NCI-H345 treated with DMSO at 0.1 percent for 48 hours (cell line): Measurements from ENCODE around the gene REXO1.
"Not testable (repeated sequence)": the region's sequence is repeated elsewhere in the genome, so short reads cannot be mapped to it uniquely, and the experiment has no call there.

Experiments used
- DNase-seq: peaks from one replicate; lab custom pipeline; 2025; ENCODE audit not compliant: unreplicated experiment; lab: John Stamatoyannopoulos, UW

REXO1 gene

DNA sequence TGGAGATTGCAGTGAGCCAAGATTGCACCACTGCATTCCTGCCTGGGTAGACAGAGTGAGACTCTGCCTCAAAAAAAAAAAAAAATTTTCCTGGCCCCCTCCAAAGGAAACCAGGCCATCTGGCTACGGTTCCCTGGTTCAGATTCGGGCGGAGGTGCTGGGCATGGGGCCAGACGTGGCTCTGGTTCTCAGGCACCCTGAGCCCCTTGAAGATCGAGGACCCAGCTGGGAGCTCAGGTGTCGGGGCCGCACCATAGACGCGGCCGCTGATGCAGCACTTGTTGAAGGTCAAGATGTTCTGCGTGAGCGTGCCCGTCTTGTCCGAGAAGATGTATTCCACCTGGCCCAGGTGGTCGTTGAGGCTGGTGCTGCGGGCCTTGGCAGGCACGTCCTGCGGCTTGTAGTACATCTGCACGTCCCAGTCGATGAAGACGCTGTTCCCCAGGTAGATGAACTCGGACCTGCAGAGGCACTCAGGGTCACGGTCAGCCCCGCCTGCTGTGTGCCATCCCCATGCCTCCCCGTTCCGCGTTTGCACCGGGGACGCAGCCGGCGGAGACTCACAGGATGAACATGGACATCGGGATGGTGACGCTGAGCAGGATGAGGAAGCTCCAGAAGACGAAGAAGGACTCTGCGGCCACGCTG is 48.5 kb downstream of the REXO1 start:
- DNase-seq: no peak

DNA sequence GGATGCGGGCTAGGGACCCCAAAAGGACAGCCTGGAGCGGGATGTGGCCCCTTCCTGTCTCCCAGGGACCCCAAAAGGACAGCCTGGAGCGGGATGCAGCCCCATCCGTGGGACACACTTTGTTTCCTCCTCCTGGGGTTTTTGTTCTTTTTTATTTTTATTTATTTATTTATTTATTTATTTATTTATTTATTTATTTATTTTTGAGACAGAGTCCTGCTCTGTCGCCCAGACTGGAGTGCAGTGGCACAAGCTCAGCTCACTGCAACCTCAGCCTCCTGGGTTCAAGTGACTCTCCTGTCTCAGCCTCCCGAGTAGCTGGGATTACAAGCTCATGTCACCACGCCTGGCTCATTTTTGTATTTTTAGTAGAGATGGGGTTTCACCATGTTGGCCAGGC is 51.0 kb downstream of the REXO1 start:
- DNase-seq: not testable (repeated sequence)

DNA sequence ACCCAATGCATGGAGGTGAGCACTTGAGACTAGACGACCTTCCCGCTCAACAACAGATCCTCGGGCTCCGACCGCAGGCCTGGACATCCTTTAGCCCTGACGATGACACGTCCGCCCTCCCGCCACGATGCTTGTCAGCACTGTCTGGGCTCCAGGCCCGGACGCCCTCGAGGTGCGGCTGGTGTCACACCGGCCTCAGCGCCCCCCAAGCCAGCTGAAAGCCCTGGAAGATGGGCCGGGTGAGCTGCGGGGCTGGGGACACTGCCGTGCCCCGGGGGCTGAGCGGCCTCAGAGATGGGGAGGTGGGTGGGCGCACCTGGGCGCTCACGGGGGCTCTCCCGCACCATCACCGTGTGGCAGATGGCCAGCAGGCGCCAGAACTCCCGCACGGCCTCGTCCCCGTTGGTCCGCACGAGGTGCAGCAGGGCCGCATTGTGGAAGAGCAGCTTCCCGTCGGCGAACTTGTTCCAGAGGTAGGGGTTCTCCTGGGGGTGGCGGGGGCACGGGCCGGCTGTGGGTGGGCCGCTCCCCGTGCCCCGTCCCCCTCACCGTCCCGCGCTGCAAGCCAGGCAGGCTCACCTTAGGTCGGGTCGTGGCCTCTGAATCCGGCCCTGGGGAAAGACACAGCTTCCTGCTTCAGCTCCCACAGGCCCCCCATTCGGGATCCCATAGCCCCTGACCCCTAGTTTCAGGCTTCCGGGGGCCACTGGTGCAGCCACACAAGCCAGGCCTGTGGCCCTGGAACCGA is 51.7 kb downstream of the REXO1 start:
- no peak for DNase-seq

DNA sequence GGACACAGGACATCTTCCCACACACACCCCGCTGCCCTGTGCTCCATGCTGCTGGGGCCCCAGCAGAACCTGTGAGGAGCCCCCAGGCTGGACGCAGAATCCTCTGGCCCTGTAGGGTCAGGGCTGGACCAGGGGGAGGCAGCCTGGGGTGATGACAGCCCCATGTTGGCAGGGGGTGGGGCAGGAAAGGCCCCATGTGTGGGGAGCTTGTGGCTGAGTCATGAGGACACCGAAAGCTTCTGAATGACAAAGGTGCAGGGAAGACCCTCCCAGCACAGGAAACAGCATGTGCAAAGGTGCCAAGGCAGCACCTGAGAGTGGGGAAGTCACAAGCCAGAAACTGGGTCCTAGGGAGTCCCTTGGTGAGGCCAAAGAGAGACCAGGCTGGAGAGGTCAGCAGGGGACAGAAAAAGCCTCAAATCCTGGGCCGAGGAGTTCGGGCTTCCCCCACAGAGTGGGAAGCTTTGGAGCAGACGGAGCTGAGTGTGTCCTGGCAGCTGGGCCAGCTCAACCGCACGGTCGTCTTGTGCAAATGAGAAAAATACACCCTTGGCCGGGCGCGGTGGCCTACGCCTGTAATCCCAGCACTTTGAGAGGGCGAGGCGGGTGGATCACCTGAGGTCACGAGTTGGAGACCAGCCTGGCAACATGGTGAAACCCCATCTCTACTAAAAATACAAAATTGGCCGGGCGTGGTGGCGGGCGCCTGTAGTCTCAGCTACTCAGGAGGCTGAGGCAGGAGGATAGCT is 53.7 kb downstream of the REXO1 start:
- no peak for DNase-seq

DNA sequence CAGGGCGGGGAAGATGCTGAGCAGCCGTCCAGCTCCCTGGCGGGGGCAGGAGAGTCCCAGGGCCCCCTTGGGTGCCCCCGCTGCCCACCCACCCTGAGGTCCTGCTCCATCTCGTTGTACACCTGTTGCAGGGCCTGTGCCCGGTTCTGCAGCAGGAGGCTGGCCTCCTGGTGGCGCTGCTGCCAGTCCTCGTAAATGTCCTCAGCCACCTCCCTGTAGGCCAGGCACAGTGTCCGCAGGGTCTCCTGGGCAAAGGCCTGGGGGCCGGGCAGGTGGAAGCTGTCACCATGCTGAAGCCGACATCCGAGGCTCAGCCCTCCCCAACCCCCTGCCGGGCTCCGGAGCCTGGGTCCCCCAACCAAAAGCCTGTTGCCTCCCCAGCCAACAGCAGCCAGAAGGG is 56.4 kb downstream of the REXO1 start:
- no peak for DNase-seq

DNA sequence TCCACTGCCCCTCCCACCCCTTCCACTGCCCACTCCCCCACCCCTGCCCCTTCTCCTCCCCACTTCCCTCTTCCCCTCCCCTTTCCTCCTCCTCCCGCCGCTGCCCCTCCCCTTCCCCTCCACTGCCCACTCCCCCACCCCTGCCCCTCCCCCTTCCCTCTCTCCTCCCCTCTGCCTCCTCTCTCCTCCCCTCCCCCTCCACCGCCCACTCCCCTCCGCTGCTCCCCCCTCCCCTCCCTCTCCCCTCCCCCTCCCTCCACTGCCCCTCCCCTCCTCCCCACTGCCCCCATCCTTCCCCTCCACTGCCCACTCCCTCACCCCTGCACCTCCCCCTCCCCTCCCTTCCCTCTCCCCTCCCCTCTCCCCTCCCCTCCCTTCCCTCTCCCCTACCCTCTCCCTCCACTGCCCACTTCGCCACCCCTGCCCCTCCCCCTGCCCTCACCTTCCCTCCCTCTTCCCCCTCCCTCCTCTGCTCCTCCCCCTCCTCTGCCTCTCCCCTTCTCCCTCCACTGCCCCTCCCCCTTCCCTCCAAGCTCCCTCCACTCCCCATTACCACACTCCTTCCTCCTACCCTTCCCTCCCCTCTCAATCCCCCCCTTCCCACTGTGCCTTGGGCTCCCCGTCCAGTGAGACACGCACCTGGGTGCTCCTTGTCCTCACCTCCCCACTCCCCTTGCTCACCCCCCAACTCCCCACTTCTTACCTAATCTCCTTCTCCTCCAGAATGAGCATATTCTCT is 58.1 kb downstream of the REXO1 start:
- DNase-seq: no peak

DNA sequence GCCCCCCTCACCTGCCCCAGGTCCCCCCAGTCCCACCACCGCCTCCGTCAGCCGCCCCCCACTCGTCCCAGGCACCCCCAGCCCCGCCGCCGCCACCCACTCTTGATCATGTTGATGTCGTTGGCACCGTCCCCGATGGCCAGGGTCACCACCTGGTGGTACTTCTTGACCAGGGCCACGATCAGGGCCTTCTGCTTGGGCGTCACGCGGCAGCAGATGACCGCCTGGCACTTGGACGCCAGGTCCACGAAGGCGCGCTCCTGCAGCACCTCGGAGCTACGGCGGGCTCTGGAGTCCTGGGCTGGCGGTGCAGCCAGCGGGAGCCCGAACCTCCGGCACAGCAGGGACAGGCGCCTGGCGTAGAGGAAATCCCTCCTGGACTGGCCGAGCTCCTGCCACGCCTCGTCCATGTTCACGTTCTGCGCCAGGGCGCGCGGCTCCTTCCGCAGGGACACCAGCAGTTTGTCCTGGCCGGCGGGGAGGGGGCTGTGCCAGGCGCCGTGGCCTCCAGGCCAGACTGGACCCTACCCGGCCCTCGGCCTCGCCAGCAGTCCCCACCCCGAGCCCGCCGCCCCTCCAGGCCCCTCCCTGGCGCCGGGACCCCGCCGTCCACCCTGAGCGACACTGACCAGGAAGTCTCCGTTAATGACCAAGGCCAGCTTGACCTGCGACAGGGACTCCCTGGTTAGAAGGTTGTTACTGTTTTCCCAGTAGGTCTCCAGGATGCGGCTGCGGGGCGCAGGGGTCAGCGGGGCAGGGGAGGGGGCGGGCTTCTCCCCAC is 58.8 kb downstream of the REXO1 start:
- DNase-seq: no peak

DNA sequence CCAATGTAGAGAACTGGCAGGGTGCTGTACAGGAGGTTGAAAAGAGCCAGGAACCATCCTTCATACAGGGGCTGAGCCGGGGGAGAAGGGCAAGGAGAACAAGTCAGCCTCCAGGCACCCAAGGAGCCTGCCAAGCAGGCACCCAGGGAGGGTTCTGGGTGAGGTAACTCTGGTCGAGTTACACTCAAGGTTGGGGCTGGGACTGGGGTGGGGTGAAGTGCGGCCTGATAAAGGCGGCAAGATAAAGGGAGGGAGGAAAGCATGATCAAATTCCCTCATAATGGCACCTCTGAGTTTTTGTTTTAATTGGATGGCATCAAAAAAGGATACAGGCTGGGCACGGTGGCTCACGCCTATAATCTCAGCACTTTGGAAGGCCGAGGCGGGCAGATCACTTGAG is 61.2 kb downstream of the REXO1 start:
- no peak for DNase-seq

DNA sequence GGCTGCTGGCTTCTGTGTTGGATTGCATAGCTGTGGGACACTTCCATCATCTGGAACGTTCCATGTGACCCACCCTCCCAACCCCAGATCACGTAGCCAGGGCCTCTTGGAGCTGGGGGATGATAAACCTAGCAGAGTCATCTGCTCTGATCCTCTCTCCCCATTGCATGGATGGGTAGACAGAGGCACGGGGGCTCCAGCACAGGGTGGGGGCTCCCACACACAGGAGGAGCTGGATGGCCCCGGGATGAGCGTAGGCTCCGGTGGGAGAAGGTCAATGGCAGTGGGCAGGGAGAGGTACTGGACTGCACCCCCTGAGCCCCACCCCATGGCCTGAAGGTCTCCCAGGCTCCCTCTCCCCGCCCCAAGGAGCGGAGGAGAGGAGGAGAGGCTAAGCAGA is 61.6 kb downstream of the REXO1 start:
- DNase-seq: no peak

DNA sequence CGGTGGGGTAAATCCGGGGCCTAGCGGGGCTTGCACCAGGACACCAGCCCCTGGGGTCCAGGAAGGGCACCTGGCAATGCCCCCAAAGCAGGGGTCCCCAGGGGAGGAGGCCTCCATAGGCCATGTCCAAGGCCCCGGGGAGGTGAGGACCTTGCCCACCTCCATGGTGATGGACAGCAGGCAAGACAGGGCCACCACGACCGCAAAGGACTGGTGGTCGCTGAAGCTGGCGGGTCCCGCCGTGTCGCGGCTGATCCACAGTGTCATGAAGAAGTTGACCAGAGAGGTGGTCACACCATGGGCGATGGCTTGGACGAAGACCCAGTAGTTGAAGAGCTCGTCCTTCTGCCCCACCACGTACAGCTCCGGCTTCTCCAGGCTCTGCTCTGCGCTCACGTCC is 63.0 kb downstream of the REXO1 start:
- DNase-seq: no peak

DNA sequence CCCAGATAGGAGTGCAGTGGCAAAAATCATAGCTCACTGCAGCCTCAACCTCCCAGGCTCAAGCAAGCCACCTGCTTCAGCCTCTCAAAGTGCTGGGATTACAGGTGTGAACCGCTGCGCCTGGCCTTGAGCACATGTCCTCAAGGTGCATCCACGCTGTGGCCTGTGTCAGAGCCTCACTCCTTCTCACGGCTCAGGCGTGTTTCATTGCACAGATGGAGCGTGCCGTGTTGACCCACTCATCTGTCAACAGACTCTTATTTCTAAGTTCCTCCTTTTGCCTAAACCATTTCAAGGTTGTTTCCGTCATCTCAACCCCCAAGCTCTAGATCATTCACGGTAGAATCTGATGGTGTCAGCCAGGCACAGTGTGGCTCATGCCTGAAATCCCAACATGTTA is 64.4 kb downstream of the REXO1 start:
- no peak for DNase-seq

DNA sequence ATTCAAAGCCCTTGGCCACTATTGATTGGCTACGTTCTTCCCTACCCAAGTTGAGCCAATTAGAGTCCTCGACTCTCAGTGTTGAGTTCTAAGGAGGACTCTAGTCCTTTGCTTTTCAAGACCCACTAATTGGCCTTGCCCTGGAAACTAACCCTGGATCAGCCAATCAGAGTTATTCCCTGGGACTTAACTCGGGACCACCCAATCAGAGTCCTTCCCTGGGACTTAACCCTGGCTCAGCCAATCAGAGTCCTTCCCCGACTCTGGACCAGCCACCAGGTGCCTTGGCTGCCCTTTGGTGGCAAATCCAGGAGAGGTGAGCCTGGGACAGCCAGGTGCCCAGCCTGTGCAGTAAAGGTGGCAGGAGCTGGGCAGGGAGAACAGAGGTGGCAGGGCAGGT is 64.9 kb downstream of the REXO1 start:
- no peak for DNase-seq

DNA sequence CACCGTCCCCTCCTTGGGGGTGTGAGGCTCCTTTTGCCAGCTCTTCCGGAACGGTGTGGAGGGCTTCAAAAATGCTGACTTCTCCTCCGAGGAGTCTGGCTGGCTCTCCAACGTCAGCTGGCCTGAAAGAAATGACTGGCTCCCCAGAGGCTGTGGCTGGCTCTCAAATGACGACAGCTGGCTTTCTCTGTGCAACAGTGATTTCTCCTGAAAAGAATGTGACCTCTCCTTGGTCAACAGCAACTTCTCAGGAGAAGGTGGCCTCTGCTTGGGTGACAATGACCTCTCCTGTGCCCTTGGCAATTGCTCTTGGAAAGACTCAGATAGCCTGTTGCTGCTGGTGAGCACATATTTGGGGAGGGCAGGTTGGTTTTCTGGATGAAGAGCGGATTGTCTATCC is 65.8 kb downstream of the REXO1 start:
- no peak for DNase-seq

DNA sequence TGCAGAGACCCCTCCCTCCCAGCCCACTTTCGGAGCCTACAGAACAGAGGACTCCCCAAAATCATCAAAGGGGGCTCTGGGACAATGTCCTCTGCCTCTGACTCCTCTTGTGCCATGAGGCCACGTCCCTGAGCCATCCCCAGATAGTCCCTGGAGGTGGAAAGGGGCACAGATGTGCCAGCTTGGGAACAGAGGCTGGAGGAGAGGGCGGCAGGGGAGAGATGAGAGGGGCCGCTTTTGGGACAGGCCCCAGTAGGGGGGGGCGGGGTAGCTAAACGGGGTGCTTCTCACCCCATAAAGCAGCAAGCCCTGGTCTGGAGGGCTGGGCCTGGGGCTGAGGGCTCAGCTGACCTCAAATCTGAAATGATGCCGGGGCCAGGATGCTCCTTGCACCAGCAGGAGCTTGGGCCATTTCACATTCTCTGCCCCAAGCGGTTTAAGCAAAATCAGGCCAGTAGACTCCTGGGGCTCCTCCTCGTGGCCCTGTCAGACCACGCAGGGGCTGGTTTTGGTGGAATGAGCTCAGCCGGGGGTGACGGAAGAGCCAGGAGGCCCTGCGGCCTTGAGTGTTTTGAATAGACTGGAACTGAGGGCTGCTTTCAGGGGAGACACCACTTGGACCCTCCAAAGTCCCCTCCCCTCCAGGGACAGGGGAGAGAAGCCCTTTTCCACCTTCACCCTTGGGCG is 67.9 kb downstream of the REXO1 start:
- no peak for DNase-seq

DNA sequence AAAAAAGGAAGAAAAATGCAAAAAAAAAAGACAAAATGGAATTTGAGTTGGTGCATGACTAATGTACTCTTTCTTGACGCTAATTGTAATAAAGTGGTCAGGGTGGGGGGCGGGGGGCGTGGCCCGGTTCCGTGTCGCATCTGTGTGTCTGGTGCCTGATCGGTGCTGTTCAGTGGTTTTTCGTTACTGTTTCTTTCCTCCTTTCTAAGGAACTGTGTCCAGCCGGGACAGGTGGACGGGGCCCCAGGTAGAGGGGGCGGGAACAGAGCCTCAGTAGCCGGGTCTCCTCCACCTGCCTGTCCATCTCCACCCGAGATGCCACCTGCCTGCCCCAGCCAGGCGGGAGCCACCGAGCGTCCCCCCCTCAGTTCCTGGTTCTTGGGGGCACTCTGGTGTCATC is 68.7 kb downstream of the REXO1 start:
- no peak for DNase-seq

DNA sequence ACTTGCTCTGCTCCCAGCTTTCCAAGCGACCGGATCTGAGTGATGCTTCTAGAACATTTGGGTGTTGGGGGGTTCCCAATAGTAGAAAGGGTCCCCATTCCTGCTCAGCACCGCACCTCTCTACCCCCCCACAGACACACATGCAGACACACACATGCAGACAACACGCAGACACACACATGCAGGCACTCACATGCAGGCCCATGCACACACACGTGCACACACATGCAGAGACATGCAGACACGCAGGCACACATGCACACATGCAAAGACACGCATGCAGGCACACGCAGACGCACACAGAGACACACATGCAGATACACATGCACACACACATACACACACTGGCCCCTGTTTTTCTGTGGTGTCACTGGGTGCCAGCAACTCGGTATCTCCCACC is 71.1 kb downstream of the REXO1 start:
- no peak for DNase-seq

DNA sequence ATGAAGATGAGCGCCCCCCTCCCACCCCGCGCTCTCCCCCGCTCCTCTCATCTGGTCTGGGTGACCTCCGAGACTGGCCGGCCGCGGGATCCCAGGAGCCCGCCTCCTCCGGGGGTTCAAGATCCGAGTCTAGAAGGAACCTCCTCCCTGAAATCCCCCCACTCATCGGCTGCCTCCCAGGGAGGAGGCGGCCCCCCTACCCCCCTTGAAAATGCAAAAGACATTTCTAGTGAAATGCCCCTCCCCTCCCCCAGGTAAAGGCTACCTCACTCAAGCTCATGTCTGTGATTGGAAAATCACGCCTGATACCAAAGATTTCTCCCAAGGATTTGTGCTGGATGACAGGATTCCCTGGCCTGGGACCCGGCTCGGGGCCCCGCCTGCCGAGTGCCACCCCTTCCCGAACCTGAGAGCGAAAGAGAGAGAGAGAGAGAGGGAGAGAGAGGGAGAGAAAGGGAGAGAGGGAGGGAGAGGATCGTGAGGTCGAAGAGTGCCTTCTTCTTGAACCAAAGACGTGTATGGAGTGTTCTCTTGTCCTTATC is 71.6 kb downstream of the REXO1 start:
- DNase-seq: no peak

DNA sequence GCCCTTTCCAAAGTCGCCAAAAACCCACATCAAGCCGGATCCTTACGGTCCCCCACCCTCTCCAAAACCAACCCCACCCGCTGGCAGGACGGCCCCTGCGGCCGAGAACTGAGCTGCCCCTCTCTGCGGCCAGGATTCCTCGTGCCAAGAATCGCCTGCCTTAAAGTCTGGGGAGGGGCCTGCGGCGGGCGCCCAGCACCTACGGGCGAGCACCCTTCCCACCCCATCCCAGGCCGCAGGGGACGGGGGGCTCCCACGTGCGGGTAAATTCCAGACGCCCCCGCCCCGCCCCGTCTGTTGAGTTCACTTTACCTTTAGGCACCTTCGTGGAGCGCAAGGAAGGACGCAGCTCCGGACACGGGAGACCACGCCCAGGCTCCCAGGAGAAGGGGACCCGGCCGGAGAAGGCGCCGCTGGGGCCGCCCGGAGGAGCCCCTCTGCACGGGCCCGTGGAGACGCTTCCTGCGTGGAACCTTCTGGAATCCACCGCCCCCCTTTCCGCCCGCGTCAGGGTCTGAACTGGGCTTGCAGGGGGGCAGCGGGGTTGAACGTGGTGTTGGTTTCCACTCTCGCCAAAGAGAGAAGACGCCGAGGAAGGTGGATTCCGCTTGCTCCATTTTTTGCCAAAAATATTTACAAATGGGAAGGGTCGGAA is 72.2 kb downstream of the REXO1 start:
- no peak for DNase-seq

DNA sequence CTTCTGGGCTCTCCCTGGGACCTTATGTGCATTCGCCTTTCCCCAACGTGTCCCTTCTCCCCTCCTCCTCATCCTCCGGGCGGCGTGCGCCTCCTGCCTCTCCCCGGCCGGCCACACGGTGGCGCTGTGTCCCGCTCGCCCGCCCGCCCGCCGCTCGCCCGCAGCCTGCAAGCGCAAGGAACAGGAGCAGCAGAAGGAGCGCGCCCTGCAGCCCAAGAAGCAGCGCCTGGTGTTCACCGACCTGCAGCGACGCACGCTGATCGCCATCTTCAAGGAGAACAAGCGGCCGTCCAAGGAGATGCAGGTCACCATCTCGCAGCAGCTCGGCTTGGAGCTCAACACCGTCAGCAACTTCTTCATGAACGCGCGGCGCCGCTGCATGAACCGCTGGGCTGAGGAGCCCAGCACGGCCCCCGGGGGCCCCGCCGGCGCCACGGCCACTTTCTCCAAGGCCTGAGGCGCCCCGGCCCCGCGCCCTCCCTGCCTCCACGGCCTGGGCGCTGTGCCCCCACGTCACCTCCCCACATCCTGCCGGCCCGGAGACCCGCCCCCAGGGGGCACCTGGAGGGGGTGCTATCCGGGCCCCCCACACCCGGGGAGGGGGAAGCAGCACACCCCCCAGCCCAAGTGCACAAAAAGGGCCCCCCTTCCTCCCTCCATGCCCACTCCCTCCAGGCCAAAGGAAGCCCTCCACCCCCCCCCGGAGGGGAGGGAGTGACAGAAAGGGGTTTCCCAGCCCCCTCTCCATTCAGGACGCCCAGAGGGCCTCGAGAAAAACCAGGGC is 73.1 kb downstream of the REXO1 start:
- DNase-seq: no peak
